HCT116 (cell line): ENCODE results near the gene COL23A1.

Experiments used
- CTCF ChIP-seq, 3 experiments: fragments of 200-600 bp in 1 of 3; sonication (generic) in 1 of 3; IDR thresholded peaks in 2 of 3; conservative IDR thresholded peaks in 1 of 3; 2 replicates each; pipeline ENCODE4 v1.5.1; 2012 to 2017; ENCODE audit warnings: low read depth in 2 of 3, low read length in 2 of 3, antibody characterized with exemption in 1 of 3, borderline replicate concordance in 1 of 3, control low read depth in 1 of 3, mild to moderate bottlenecking in 1 of 3, mixed read lengths in 1 of 3, mixed run types in 1 of 3, moderate library complexity in 1 of 3; ENCODE audit not compliant: insufficient read depth in 1 of 3
- TCF7L2 ChIP-seq: IDR thresholded peaks from 2 replicates; pipeline ENCODE4 v1.7.0; 2011; ENCODE audit warnings: borderline replicate concordance, inconsistent platforms; ENCODE audit not compliant: insufficient read depth, insufficient read length; ENCODE audit errors: extremely low read depth

- TF ChIP-seq TCF7L2, result no peak
- TF ChIP-seq CTCF (IDR thresholded peaks at IDR 0.05 in 2 of 3, conservative IDR thresholded peaks at IDR 0.05 in 1 of 3; ENCODE audit: borderline replicate concordance in 1 of 3, insufficient read depth in 1 of 3, low read depth in 2 of 3, low read length in 2 of 3), result no peak
Measured at GRCh38 chr5:178516504-178517235, 73.5 kb downstream of the COL23A1 start.
